BJ (cell line): Measurements from ENCODE around the gene AKAP6. TPM values are rescaled to one million over a fixed set of nuclear protein-coding genes. Genes with fewer than 3 reads are reported as not detected.

Source experiments
- CTCF ChIA-PET: fragments of 350-600 bp; formaldehyde crosslinking; extraction: SDS; loops from one replicate; lab custom pipeline; 2021; ENCODE audit warnings: antibody characterized with exemption, inconsistent platforms; lab: Yijun Ruan, JAX
- POLR2A ChIA-PET: fragments of 300-600 bp; sonication (Branson Sonifier 250); formaldehyde crosslinking; extraction: SDS; loops from one replicate; lab custom pipeline; 2021; ENCODE audit warnings: antibody characterized with exemption; lab: Charles Lee
- DNase-seq: peaks from one replicate; pipeline ENCODE4 v3.0.0-alpha.2; 2011; ENCODE audit warnings: low read depth
- H3K27me3 ChIP-seq: 2 replicates; pipeline ENCODE4 v1.6.0; 2011; ENCODE audit warnings: low read length; ENCODE audit not compliant: control insufficient read depth, insufficient read depth
- H3K36me3 ChIP-seq: 2 replicates; pipeline ENCODE4 v1.5.1; 2011; ENCODE audit warnings: low read length; ENCODE audit not compliant: control insufficient read depth, insufficient read depth
- H3K4me3 ChIP-seq: 2 replicates; pipeline ENCODE4 v1.5.1; 2011; ENCODE audit warnings: low read depth, mild to moderate bottlenecking, control low read depth, low read length
- CTCF ChIP-seq: IDR thresholded peaks from 2 replicates; pipeline ENCODE4 v1.5.1; 2011; ENCODE audit warnings: low read depth, mild to moderate bottlenecking, control low read depth, inconsistent platforms, low read length, moderate library complexity; ENCODE audit not compliant: insufficient read depth
- polyA plus RNA-seq: library from polyadenylated mRNA; depleted of rRNA; stranded (reverse); fragments of >200 nt; gene quantifications from 2 replicates; pipeline ENCODE4 v1.2.3, GENCODE V29; 2011; rRNA removed
- small RNA-seq: library from RNA; depleted of rRNA; stranded (forward); fragments of <200 nt; gene quantifications from one replicate; pipeline ENCODE3, GENCODE V24; 2012; ENCODE audit warnings: low replicate concordance, low read depth; ENCODE audit not compliant: insufficient read length

AKAP6 gene
- polyA plus RNA-seq, 1 experiment: 18.5 TPM

DNA sequence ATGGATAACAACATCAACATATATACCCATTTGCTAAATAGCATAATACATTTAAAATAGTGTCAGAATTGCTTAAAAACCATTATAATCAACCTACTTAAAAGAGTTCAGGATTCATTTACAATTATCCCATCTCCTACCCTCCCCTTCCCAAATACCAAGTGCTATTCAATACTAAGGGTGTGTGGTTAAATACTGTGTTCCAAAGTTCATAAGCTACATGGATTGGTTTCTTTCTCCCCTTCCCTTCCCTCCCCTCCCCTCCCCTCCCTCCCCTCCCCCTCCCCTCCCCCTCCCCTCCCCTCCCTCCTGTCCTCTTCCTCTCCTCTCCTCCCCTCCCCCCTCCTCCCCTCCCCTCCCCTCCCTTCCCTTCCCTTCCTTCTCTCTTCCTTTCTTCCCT, 512.6 kb downstream of the AKAP6 start:
- TF ChIP-seq CTCF: no peak
- CTCF ChIA-PET: no interaction called here
- H3K4me3 ChIP-seq: no peak overlapping the region
- no peak for DNase-seq
- H3K27me3 ChIP-seq: no peaks in the 10 kb centered on the region
- no peaks in the 10 kb centered on the region for H3K36me3 ChIP-seq
- POLR2A ChIA-PET: no interaction called here

DNA sequence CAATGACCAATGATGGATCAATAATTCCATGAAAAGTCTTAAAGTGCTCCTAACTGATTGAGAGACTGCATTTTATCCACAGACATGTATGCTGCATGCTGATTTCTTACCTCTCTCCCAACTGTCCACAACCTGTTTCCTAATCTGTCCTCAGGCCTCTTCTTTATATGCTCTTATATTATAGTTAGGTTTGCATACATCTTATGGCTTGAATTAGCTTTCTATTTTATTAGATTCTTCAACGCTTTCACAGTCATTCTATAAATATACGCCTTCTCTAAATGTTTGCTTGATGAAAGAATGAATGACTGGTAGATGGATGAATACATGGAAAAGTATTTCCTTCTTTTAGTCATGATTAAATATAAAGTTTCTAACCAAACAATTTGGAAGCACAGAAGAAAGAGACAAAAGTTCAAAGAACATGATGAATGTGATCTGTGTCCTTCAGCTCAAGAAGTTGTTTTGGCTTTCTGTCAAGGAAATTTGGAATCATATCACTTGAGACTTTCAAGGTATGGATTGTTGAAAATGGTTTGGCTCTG, 517.8 kb downstream of the AKAP6 start:
- Histone ChIP-seq H3K4me3 (no peak overlapping the region), H3K36me3 (no peaks in the 10 kb centered on the region), H3K27me3 (no peaks in the 10 kb centered on the region)
- ChIA-PET POLR2A (no interaction called here), CTCF (no interaction called here)
- DNase-seq: no peak
- TF ChIP-seq CTCF: no peak

DNA sequence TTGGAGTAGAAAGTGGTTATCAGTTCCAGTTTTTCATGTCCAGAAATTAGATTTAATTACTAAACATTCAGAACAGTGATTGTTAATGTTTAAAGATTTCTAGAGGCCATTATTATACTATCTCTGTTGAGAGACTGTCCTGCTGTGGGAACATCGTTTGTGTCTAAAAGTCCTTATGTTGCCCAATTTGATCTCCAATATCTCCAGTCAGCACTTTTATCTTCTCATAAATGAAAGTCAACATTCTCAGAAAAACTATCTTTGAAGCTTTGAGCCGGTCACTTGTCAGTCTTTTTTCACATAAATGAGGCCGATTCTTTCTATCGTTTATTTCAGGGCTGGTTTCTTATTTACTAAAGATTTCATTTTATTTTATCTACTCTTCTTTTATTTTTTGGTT, 518.8 kb downstream of the AKAP6 start:
- ChIA-PET CTCF (no interaction called here), POLR2A (no interaction called here)
- TF ChIP-seq CTCF: no peak

GRCh38 chr14:32865827-32866376, 536.8 kb downstream of the AKAP6 start:
- no peaks in the 10 kb centered on the region for H3K27me3 ChIP-seq
- ChIA-PET POLR2A (no interaction called here), CTCF (no interaction called here)
- no peaks in the 10 kb centered on the region for H3K36me3 ChIP-seq
- DNase-seq: no peak
- no peak for TF ChIP-seq CTCF
- H3K4me3 ChIP-seq: no peak overlapping the region

More for the DNA sequence above, 518.8 kb downstream of the AKAP6 start:
- Histone ChIP-seq H3K27me3 (no peaks in the 10 kb centered on the region), H3K36me3 (no peaks in the 10 kb centered on the region), H3K4me3 (no peak overlapping the region)
- DNase-seq: no peak

DNA sequence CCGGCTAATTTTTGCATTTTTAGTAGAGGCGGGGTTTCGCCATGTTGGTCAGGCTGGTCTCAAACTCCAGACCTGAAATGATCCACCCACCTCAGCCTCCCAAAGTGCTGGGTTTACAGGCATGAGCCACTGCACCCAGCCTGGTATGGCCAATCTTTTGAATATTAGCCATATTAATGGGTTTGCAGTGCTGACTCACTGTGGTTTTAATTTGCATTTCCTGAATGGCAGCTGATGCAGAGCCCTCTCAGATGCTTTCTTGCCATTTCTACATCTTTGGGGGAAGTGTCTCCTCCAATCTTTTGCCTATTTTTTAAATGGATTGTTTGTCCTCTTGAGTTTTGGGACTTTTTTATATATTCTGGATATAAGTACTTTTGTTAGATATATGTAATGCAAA, 554.1 kb downstream of the AKAP6 start:
- Histone ChIP-seq H3K27me3 (no peaks in the 10 kb centered on the region), H3K4me3 (no peak overlapping the region), H3K36me3 (no peaks in the 10 kb centered on the region)
- no peak for DNase-seq
- ChIA-PET POLR2A (no interaction called here), CTCF (no interaction called here)
- no peak for TF ChIP-seq CTCF

Small RNA genes within 50 kb of the gene (small RNA-seq; reads per million reads assigned to genes)
- gene RN7SL660P: not detected

Other genes starting within 250 kb of the AKAP6 start
- not detected in 2 replicates for gene RNU6-7, start 127.3 kb upstream of the AKAP6 start, polyA plus RNA-seq
- gene RNU6-8, start 126.0 kb upstream of the AKAP6 start, polyA plus RNA-seq: not detected in 2 replicates